Erythroblast (primary cell): ENCODE measurements around the gene AGXT2.

Experiments used
- GATA1 ChIP-seq: IDR thresholded peaks from 2 replicates; pipeline ENCODE4 v1.6.1; 2011; ENCODE audit warnings: low read depth, mild to moderate bottlenecking, control low read depth, low read length, moderate library complexity
- POLR2A ChIP-seq: IDR thresholded peaks from 2 replicates; pipeline ENCODE4 v1.6.1; 2011; ENCODE audit warnings: mild to moderate bottlenecking, low read length

GRCh38 chr5:35056686-35057085, 8.9 kb upstream of the AGXT2 start:
- TF ChIP-seq POLR2A (no peak), GATA1 (no peak)
